ENCODE results near the gene CHRNA3.

The CHRNA3 gene

GRCh38 chr15:78618064-78618463 lies 2.7 kb downstream of the CHRNA3 start:
- Histone ChIP-seq H3K27ac (ENCODE audit: low read depth, low read length) (no peak overlapping the region), H3K9me3 (ENCODE audit: control insufficient read depth, insufficient read depth, low read length) (no peaks in the 10 kb centered on the region), H3K27me3 (ENCODE audit: control insufficient read depth, low read length) (no peaks in the 10 kb centered on the region), H3F3A (ENCODE audit: control insufficient read depth, insufficient read depth) (no peaks in the 10 kb centered on the region), H3K4me2 (ENCODE audit: low read length) (no peak overlapping the region), H3K9me2 (replicated peaks; ENCODE audit: control insufficient read depth, low read length) (no peaks in the 10 kb centered on the region), H4K20me1 (ENCODE audit: control insufficient read depth, insufficient read depth, low read depth, low read length) (no peaks in the 10 kb centered on the region), H3K36me3 (ENCODE audit: control insufficient read depth, low read length) (no peaks in the 10 kb centered on the region), H3K4me3 (ENCODE audit: low read length) (no peak overlapping the region), H3K79me2 (ENCODE audit: control insufficient read depth, low read length) (no peaks in the 10 kb centered on the region), H3K4me1 (ENCODE audit: control insufficient read depth, low read length) (no peaks in the 10 kb centered on the region)
- TF ChIP-seq EZH2phosphoT487 (IDR thresholded peaks at IDR 0.05; ENCODE audit: borderline replicate concordance, low read length) = no peak
- no peak for TF ChIP-seq CTCF (IDR thresholded peaks at IDR 0.05; ENCODE audit: low read depth, low read length, poor library complexity, severe bottlenecking)

- no peaks in the 10 kb centered on the region for H3K27me3 ChIP-seq (ENCODE audit: control insufficient read depth, low read length)
- H3K9me2 ChIP-seq (replicated peaks; ENCODE audit: control insufficient read depth, low read length) = no peaks in the 10 kb centered on the region
- no peaks in the 10 kb centered on the region for H4K20me1 ChIP-seq (ENCODE audit: control insufficient read depth, insufficient read depth, low read depth, low read length)
- no peaks in the 10 kb centered on the region for H3F3A ChIP-seq (ENCODE audit: control insufficient read depth, insufficient read depth)
- no peak overlapping the region for H3K4me3 ChIP-seq (ENCODE audit: low read length)
- TF ChIP-seq EZH2phosphoT487 (IDR thresholded peaks at IDR 0.05; ENCODE audit: borderline replicate concordance, low read length) = no peak
- H3K79me2 ChIP-seq (ENCODE audit: control insufficient read depth, low read length) = no peaks in the 10 kb centered on the region
- H3K4me1 ChIP-seq (ENCODE audit: control insufficient read depth, low read length) = no peaks in the 10 kb centered on the region
- no peaks in the 10 kb centered on the region for H3K9me3 ChIP-seq (ENCODE audit: control insufficient read depth, insufficient read depth, low read length)
- H3K4me2 ChIP-seq (ENCODE audit: low read length) = no peak overlapping the region
- H3K36me3 ChIP-seq (ENCODE audit: control insufficient read depth, low read length) = no peaks in the 10 kb centered on the region
- H3K27ac ChIP-seq (ENCODE audit: low read depth, low read length) = no peak overlapping the region
Observed at GRCh38 chr15:78617516-78617915, 3.3 kb downstream of the CHRNA3 start.

- no peaks in the 10 kb centered on the region for H3K36me3 ChIP-seq (ENCODE audit: control insufficient read depth, low read length)
- H3K9me3 ChIP-seq (ENCODE audit: control insufficient read depth, insufficient read depth, low read length) = no peaks in the 10 kb centered on the region
- H3K4me2 ChIP-seq (ENCODE audit: low read length) = no peak overlapping the region
- H3K4me1 ChIP-seq (ENCODE audit: control insufficient read depth, low read length) = no peaks in the 10 kb centered on the region
- no peaks in the 10 kb centered on the region for H3K9me2 ChIP-seq (replicated peaks; ENCODE audit: control insufficient read depth, low read length)
- TF ChIP-seq CTCF (IDR thresholded peaks at IDR 0.05; ENCODE audit: low read depth, low read length, poor library complexity, severe bottlenecking) (no peak), EZH2phosphoT487 (IDR thresholded peaks at IDR 0.05; ENCODE audit: borderline replicate concordance, low read length) (no peak)
- no peaks in the 10 kb centered on the region for H3K79me2 ChIP-seq (ENCODE audit: control insufficient read depth, low read length)
- no peaks in the 10 kb centered on the region for H3K27me3 ChIP-seq (ENCODE audit: control insufficient read depth, low read length)
- H3K4me3 ChIP-seq (ENCODE audit: low read length) = no peak overlapping the region
- no peak overlapping the region for H3K27ac ChIP-seq (ENCODE audit: low read depth, low read length)
- no peaks in the 10 kb centered on the region for H4K20me1 ChIP-seq (ENCODE audit: control insufficient read depth, insufficient read depth, low read depth, low read length)
- H3F3A ChIP-seq (ENCODE audit: control insufficient read depth, insufficient read depth) = no peaks in the 10 kb centered on the region
Observed at GRCh38 chr15:78617076-78617475, 3.7 kb downstream of the CHRNA3 start.

- Histone ChIP-seq H3K4me2 (ENCODE audit: low read length) (no peak overlapping the region), H4K20me1 (ENCODE audit: control insufficient read depth, insufficient read depth, low read depth, low read length) (no peaks in the 10 kb centered on the region), H3K27me3 (ENCODE audit: control insufficient read depth, low read length) (no peaks in the 10 kb centered on the region), H3K36me3 (ENCODE audit: control insufficient read depth, low read length) (no peaks in the 10 kb centered on the region), H3K9me3 (ENCODE audit: control insufficient read depth, insufficient read depth, low read length) (no peaks in the 10 kb centered on the region), H3K4me3 (ENCODE audit: low read length) (no peak overlapping the region), H3K9me2 (replicated peaks; ENCODE audit: control insufficient read depth, low read length) (no peaks in the 10 kb centered on the region), H3K27ac (ENCODE audit: low read depth, low read length) (no peak overlapping the region), H3F3A (ENCODE audit: control insufficient read depth, insufficient read depth) (no peaks in the 10 kb centered on the region), H3K79me2 (ENCODE audit: control insufficient read depth, low read length) (no peaks in the 10 kb centered on the region), H3K4me1 (ENCODE audit: control insufficient read depth, low read length) (no peaks in the 10 kb centered on the region)
- TF ChIP-seq EZH2phosphoT487 (IDR thresholded peaks at IDR 0.05; ENCODE audit: borderline replicate concordance, low read length) (no peak), CTCF (IDR thresholded peaks at IDR 0.05; ENCODE audit: low read depth, low read length, poor library complexity, severe bottlenecking) (no peak)
Observed at GRCh38 chr15:78616506-78616905, 4.3 kb downstream of the CHRNA3 start.
